Mesothelial cell of epicardium (in vitro differentiated cells): ENCODE results near the gene FAM89B. TPM values are rescaled to one million over a fixed set of nuclear protein-coding genes. Genes with fewer than 3 reads are reported as not detected.
"Not testable (repeated sequence)": the region's sequence is repeated elsewhere in the genome, so short reads cannot be mapped to it uniquely, and the experiment has no call there.

Experiments
- DNase-seq, 2 experiments: peaks; one replicate each; pipeline ENCODE4 v3.0.0; 2021; ENCODE audit warnings: low spot score in 2 of 2; ENCODE audit not compliant: unreplicated experiment in 2 of 2
- H3K27ac Mint-ChIP-seq: 2 replicates; pipeline ENCODE4 v1.8.0; 2021; ENCODE audit warnings: mixed read lengths
- H3K27me3 Mint-ChIP-seq: 2 replicates; pipeline ENCODE4 v1.8.0; 2021; ENCODE audit warnings: low read depth, mixed read lengths
- H3K36me3 Mint-ChIP-seq: 2 replicates; pipeline ENCODE4 v1.8.0; 2021; ENCODE audit warnings: mixed read lengths
- H3K4me1 Mint-ChIP-seq: 2 replicates; pipeline ENCODE4 v1.8.0; 2021; ENCODE audit warnings: mixed read lengths
- H3K4me3 Mint-ChIP-seq: 2 replicates; pipeline ENCODE4 v1.8.0; 2021; ENCODE audit warnings: mild to moderate bottlenecking, moderate library complexity, mixed read lengths
- H3K9me3 Mint-ChIP-seq: 2 replicates; pipeline ENCODE4 v1.8.0; 2021; ENCODE audit warnings: mixed read lengths
- total RNA-seq: library from RNA; stranded (reverse); gene quantifications from 3 replicates; pipeline ENCODE4 v1.2.1, GENCODE V29; 2021
- TF ChIP-seq, protein P1 (sequence below): fragments of 200-600 bp; sonication (generic); IDR thresholded peaks from one replicate; pipeline ENCODE4 v1.5.0; 2021; ENCODE audit warnings: antibody characterized with exemption; ENCODE audit not compliant: unreplicated experiment

The FAM89B gene
- total RNA-seq: 56.7 to 61.5 TPM (median 57.6 TPM) in 3 replicates

DNA sequence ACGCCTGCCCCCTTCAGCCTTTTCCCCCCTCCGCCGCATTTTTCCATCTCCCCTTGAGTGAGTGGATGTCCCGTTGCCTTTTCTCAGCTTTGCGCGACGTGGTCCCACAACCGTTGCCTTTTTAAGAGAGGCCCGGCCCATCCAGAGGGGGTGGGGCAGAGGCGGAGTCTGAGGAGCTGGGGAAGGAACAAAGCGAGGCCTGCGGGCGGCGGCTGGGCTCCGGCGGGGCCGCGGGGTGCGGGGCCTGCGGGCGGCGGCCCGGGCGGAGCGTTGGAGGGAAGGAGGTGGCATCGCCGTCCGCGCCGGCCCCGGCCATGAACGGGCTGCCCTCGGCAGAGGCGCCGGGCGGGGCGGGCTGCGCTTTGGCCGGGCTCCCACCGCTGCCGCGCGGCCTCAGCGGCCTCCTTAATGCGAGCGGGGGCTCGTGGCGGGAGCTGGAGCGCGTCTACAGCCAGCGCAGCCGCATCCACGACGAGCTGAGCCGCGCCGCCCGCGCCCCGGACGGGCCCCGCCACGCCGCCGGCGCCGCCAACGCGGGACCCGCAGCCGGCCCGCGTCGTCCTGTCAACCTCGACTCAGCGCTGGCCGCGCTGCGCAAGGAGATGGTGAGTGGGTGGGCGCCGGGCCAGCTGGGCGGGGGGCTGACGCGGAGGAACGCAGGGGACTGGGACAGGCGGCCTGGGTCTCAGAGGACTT is at the start of gene FAM89B:
TSS of gene FAM89B (plus strand) at position 183 of the 696 bp plus-strand sequence. CDS start at position 315, 132 bp downstream.
- peaks cover 62% of the 10 kb centered on the region for H3K4me1 Mint-ChIP-seq
- H3K9me3 Mint-ChIP-seq: no peaks in the 10 kb centered on the region
- no peaks in the 10 kb centered on the region for H3K36me3 Mint-ChIP-seq
- DNase-seq: peak; percentile 69 to 86
- peak within 1 kb of the TSS; percentile 99 for H3K4me3 Mint-ChIP-seq
- peak within 1 kb of the TSS; percentile 98 for H3K27ac Mint-ChIP-seq
- TF ChIP-seq, protein P1, sequence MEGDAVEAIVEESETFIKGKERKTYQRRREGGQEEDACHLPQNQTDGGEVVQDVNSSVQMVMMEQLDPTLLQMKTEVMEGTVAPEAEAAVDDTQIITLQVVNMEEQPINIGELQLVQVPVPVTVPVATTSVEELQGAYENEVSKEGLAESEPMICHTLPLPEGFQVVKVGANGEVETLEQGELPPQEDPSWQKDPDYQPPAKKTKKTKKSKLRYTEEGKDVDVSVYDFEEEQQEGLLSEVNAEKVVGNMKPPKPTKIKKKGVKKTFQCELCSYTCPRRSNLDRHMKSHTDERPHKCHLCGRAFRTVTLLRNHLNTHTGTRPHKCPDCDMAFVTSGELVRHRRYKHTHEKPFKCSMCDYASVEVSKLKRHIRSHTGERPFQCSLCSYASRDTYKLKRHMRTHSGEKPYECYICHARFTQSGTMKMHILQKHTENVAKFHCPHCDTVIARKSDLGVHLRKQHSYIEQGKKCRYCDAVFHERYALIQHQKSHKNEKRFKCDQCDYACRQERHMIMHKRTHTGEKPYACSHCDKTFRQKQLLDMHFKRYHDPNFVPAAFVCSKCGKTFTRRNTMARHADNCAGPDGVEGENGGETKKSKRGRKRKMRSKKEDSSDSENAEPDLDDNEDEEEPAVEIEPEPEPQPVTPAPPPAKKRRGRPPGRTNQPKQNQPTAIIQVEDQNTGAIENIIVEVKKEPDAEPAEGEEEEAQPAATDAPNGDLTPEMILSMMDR: no peak
- H3K27me3 Mint-ChIP-seq: peaks cover 9% of the 10 kb centered on the region

DNA sequence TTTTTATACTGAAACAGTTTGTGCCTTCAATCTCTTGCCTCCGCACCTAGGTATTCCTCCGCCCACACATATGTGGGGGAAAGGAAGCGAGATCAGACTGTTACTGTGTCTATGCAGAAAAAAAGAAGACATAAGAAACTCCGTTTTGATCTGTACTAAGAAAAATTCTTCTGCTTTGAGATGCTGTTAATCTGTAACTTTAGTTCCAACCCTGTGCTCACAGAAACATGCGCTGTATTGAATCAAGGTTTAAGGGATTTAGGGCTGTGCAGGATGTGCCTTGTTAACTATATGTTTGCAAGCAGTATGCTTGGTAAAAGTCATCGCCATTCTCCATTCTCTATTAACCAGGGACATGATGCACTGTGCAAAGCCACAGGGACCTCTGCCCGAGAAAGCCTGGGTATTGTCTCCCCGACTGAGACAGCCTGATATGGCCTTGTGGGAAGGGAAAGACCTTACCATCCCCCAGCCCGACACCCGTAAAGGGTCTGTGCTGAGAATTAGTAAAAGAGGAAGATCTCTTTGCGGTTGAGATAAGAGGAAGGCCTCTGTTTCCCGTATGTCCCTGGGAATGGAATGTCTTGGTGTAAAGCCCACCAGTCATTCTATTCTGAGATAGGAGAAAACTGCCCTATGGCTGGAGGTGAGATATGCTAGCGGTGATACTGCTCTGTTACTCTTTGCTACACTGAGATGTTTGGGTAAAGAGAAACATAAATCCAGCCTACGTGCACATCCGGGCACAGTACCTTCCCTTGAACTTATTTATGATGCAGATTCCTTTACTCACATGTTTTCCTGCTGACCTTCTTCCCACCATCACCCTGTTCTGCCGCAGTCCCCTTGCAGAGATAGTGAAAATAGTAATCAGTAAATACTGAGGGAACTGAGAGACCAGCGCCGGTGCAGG is 49.4 kb upstream of the FAM89B start:
- DNase-seq, H3K9me3 Mint-ChIP-seq, H3K27me3 Mint-ChIP-seq, H3K36me3 Mint-ChIP-seq: not testable (repeated sequence)
- Mint-ChIP-seq H3K4me1 (peaks cover 35% of the 10 kb centered on the region), H3K4me3 (peak overlapping the region; percentile 26), H3K27ac (peak overlapping the region; percentile 81)

DNA sequence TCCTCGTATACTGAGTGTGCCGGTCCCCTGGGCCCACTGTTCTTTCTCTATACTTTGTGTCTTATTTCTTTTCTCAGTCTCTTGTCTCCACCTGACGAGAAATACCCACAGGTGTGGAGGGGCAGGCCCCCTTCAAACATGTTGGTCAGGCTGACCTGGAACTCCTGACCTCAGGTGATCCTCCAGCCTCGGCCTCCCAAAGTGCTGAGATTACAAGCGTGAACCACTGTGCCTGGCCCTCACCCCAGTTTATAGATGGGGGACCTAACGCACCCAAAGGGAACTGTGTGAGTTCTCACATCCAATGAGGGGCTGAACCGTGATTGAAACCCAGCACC is 48.7 kb upstream of the FAM89B start:
- H3K9me3 Mint-ChIP-seq, H3K27me3 Mint-ChIP-seq, H3K36me3 Mint-ChIP-seq, DNase-seq: not testable (repeated sequence)
- Mint-ChIP-seq H3K4me3 (peak overlapping the region; percentile 26), H3K4me1 (peaks cover 35% of the 10 kb centered on the region), H3K27ac (peak overlapping the region; percentile 92)

DNA sequence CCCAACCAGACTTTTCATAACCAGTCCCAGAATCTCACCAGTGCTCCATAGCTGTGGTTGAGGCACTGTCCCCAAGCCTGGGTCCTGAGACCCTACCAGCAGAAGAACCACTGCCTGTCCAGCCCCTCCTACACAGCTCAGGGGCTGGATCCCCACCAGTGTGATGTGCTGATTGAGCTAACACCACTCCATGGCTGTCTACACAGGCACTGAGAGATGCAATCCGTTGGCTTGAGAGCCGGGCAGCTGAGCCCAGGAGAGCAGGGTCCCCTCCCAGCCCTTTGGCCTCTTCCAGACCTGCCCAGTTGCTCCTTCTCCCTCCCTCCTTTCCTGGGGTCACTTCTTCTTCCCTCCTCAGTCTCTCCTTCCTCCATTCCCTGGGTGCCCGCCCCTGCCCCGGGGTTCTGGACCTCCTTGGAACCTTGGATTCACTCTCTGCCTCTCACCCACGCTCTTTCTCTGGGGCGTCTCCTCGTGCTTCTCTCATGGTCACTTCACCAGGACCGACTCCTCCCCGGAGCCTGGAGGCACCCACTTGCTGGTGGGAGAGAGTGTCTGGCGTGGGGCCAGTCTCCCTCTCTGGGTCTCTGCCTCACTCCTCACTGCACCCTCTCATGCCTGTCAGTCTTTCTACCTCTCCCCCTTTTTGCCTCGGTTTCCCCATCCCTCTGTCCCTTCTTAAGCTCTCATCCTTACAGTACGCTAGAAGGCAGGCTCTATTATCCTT is 48.2 kb upstream of the FAM89B start:
- H3K4me1 Mint-ChIP-seq: peaks cover 35% of the 10 kb centered on the region
- peaks cover 11% of the 10 kb centered on the region for H3K36me3 Mint-ChIP-seq
- peak overlapping the region; percentile 92 for H3K27ac Mint-ChIP-seq
- peak in 1 of 2 experiments; percentile 66 for DNase-seq
- H3K9me3 Mint-ChIP-seq: no peaks in the 10 kb centered on the region
- peak overlapping the region; percentile 62 for H3K4me3 Mint-ChIP-seq
- H3K27me3 Mint-ChIP-seq: no peaks in the 10 kb centered on the region
- TF ChIP-seq, protein P1: no peak

DNA sequence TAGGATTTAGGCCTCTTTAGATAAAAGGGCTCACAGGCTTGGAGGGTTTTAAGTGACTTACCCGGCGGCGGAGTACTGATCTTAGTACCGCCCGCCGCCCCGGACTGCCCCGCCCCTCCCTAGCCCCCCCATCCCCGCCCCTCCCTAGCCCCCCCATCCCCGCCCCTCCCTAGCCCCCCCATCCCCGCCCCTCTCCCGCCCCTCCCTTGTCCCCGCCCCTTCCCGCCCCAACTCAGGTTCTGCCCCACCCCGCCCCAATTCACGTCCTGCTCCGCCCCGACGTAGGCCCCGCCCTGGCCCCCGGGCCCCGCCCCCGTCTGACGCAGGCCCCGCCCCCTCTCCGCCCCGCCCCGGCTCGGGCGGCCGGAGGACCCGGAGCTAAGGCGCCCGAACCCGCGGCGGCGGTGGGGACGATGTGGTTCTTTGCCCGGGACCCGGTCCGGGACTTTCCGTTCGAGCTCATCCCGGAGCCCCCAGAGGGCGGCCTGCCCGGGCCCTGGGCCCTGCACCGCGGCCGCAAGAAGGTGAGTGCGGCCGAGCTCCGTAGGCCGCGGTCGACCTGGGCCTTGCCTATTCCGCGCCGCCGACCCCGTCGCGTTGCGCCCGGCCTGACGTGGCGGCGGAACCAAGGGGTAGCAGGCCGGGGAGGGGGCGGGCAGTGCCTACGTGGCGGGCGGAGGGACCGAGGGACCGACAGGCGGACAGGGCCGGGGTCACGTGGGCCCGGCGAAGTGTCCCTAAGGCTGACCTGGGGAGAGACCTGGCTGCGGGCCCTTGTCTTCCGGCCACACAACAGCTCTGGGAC is 47.4 kb upstream of the FAM89B start, which contains the start of gene SCYL1:
TSS of gene SCYL1 (plus strand) at position 343 of the 805 bp plus-strand sequence. CDS start at position 414, 71 bp downstream.
- Mint-ChIP-seq H3K27ac (peak within 1 kb of the TSS; percentile 92), H3K9me3 (no peaks in the 10 kb centered on the region), H3K27me3 (no peaks in the 10 kb centered on the region), H3K4me3 (peak within 1 kb of the TSS; percentile 74), H3K36me3 (peaks cover 11% of the 10 kb centered on the region), H3K4me1 (peaks cover 35% of the 10 kb centered on the region)
- TF ChIP-seq, protein P1: no peak
- peak; percentile 83 for DNase-seq
